GM18858 (cell line): ENCODE data around the gene DNAI7.

Experiments used
- ATAC-seq: cut with Tn5 transposase; IDR thresholded peaks from one replicate; pipeline ENCODE4 v1.9.1; 2021; ENCODE audit not compliant: unreplicated experiment

Gene DNAI7

DNA sequence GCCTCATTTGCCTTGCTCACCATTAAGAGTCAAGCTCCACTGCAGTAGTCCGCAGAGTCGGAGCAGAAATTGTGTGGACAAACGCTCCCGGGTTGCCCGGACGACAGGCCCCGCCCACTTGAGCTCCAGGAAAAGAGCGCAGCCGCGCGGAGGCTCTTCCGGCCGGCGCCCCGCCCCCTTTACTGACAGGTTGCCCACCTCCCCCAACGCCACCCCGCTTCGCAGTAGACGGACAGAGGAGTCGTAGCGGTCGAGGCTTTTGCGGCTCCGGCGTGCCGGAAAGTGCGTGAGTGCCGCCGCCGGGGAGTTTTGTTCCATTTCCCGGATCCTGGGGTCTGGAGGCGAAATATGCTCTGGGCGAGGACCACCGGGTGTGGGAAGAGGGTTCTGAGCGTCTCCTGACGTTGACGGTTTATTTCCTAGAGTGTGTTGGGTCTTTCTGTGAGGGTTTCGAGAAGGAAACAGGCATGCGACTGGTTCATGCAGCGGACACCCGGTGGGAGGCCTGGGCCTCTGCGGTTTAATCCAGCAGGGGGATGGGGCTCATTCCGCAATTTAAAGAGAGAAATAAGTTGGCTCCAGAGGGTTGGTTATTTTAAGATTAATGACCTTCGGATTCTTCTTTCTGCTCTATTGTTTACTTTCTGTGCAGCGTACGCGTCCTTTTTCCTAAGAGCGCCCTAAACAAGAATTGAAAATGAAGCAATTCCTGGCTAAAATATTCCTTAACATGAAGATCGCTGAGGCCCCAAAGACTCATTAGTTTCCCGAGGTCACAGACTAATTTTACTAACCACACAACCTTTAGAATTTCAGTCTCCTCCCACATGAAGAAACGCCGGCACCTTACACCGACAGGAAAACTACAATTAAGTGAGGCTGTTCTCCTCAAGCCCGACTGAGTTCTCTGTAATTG, at the start of gene DNAI7, which contains the start of gene ETFRF1:
DNAI7 (minus strand) TSS at position 105 of the 916 bp plus-strand sequence; CDS start at position 23, 82 bp downstream.
ETFRF1 (plus strand) TSS at position 182 of the 916 bp plus-strand sequence. CDS start 8,720 bp downstream, outside the sequence.
- ATAC-seq, result peak; percentile 85

DNA sequence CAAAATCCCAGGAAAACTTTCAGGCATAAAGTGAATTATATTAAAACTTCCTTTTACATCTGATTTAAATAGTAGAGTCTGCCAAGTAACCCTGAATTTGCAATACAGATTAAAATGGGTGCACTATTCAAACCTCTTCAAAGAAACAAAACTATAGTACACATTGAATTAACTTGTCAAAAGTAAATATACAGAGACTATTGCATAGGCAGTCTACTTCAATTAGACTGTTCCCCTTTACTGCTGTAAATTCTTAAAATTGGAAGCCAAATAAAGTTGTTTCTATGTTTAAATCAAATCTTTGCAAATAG, 48.7 kb upstream of the DNAI7 start:
- ATAC-seq, result no peak

- no peak for ATAC-seq
These were observed 48.2 kb upstream of the DNAI7 start for GRCh38 chr12:25242981-25243679.

DNA sequence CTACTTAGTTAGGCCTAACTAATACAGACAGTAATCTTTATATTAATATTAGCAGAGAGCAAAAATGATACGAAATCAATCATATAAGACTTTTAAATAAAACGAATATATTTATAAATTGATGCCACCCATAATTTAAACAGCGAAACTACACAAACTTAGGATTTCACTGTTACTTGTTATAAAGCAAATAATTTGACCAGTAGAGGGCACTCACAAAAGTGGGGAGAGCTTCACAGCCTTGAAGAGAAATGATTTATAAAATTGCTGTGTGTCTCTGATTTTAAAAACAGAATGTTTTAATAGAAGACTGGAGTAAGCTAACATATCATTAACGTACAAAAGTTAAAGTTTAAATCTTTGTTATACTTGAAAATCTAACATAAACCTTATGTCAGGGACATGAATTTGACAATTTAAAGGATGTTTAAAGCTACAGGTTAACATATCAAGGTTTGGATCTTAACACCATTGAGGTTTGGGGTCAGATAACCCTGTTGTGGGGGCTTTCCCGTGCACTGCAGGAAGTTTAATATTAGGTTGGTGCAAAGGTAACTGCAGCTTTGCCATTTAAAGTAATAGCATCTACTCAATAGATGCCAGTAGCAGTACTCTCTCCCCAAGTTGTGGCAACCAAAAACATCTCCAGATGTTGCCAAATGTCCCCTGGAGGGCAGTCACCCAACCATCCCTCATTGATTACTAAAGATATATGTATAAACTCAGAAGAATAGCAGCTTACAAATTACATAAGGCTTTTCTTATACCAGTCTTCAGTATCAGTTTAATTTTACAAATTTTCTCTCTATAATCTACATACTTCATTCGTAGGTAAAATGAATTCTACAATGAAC, 46.4 kb upstream of the DNAI7 start:
- no peak for ATAC-seq

DNA sequence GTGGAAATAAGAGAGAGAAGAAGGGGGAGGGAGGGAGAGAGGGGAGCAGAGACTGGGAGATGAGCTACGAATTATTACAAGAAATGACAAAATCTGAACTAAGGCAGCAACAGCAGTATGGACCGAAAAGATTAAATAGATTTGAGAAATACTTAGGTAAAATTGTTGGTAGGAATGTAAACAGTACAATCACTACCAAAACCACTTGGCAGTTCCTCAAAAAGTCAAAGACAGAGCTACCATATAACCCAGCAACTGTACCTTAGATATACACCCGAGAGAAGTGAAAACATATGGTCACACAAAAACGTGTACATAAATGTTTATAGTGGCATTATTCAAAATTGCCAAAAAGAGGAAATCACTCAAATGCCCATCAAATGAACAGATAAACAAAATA, 41.7 kb upstream of the DNAI7 start:
- no peak for ATAC-seq

DNA sequence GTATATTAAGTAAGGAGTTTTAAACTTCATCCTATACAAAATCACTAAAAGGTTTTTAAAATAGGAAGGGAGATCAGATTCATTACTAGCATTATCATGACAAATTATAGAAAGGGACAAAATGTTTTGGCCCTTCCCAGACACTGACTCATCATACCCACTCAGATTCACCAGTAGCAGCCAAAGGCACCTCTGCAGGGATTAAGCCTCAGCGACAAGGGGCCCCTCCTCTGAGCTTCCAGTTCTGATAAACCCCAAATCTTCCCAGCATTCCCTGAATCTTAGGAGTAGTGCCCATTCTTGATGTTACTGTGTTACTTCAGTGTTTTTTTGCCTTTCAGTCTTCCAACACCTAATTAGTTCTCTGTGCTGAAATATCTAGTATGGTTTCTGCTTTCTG, 41.2 kb upstream of the DNAI7 start:
- ATAC-seq, result no peak

- no peak for ATAC-seq
These were observed 18.4 kb upstream of the DNAI7 start for GRCh38 chr12:25213338-25213737.

DNA sequence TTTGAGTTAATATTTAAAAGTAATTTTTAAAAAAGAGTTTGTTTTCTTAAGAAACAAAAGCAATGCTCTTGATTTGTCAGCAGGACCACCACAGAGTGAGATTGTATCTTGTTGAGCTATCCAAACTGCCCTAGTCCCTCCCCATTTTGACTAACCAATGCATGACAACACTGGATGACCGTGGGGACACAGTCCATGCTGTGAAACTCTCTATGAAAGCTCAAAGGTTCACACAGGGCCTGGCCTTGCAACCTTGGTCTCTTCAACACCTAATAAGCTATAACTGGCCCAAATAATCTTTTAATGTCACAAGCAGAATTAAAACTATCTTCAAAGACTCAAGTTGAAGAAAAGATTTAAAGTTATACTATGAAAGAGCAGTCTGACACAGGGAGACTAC, 13.6 kb upstream of the DNAI7 start:
- ATAC-seq, result no peak

DNA sequence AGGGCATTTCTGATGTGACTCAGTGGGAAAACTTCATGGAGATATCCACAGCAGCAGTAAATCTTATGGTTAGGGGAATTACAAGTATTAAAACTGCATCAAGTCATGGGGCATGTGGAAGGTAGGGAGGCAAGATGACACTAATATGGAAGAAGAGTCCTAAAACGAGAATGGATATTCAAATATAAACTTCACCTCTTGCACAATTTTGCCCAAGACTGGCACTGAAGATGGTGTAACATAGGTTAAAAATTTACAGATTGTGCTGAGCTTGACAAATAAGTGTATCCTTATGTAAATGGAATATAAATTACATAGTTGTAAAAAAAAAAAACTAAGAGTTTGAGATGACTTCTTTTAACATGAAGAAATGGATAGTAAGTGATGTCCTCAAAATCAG, 12.9 kb upstream of the DNAI7 start:
- ATAC-seq, result no peak

DNA sequence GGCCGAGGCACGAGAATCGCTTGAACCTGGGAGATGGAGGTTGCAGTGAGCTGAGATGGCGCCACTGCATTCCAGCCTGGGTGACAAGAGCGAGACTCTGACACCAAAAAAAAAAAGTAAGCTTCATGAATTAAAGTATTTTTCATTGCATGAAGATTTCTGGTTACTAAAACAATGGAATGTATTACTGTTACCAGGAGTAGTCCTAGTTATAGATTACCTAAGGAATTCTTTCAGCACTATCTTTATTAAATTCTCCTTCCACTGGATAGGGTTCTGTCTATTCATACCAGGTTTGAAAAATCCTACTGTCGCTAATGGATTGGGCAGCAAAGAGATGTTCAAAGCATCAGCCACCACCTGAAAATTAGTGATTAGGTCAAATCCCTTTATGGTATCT, 12.5 kb upstream of the DNAI7 start:
- ATAC-seq, result no peak

DNA sequence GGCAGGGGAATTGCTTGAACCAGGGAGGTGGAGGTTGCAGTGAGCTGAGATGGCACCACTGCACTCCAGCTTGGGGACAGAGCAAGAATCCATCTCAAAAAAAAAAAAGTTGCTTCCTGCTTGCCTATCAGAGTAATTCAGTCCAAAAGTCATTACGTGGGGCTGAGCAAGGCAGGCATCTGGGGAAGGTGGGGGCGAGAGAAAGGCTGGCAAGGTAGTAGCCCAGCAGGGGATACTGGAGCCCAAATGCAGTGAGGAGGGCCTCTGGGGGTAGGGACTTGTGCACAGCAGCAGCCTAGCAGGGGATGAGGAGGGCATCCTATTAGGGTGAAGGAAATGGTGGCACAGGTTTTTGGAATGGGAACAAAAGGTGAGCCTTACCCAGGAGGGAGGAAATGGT, 7.2 kb upstream of the DNAI7 start:
- no peak for ATAC-seq

DNA sequence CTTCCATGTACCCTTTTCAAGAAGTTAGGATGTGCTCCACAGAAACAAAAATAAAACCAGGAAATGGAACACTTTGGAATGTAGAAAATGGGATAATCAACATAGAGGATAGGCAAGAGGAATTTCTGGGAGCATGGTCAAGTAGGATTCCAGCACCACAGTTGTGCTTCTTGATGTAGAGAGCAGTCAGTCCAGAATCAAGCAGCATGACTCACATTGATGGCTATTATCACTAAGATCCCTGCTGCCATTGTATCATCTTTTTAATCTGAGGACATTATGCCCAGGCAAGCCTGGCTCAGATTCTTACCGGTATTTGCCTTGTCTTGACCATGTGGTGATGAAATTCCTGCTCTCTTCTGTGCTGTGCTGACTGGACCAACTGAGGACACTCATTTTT, 5.7 kb upstream of the DNAI7 start:
- ATAC-seq, result no peak

DNA sequence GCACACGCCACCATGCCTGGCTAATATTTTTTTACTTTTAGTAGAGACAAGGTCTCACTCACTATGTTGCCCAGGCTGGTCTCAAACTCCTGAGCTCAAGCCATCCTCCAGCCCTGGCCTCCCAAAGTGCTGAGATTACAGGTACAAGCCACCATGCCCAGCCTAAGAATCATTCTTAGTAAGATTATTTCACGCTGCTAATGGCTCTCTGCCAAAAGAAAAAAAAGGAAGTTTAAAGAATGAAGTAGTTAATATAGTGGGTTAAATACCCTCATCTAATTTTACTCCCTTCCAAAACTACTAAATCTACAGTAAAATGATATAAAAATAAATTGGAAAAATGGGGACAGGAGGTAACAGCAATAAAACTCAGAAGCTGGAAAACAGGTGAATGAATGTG, 2.6 kb upstream of the DNAI7 start:
- no peak for ATAC-seq

GRCh38 chr12:25194722-25195055, 271 bp downstream of the DNAI7 start:
- no peak for ATAC-seq

DNA sequence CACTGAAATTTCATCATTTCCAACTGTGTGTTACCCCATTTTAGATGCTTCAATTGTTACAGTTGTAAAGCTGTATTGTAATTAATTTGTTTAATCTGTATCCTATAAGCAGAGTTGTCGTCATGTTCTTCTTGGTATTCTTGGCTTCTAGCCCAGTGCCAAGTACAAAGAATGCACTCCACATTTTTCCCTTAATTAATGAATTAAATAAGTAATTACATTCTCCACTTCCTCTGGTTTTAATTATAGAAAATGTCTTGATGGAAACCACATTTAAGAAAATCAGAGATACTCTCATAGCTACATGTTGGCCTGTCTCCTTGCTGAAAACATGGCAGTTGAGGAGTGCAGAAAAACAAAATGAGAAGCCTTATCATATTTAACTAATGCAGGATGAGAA, 746 bp downstream of the DNAI7 start:
- ATAC-seq, result no peak

- ATAC-seq, result no peak
These were observed 4.2 kb downstream of the DNAI7 start for GRCh38 chr12:25190793-25191192.

GRCh38 chr12:25189656-25190055, 5.3 kb downstream of the DNAI7 start:
- ATAC-seq, result no peak

GRCh38 chr12:25187781-25188180, 7.2 kb downstream of the DNAI7 start:
- ATAC-seq, result no peak

DNA sequence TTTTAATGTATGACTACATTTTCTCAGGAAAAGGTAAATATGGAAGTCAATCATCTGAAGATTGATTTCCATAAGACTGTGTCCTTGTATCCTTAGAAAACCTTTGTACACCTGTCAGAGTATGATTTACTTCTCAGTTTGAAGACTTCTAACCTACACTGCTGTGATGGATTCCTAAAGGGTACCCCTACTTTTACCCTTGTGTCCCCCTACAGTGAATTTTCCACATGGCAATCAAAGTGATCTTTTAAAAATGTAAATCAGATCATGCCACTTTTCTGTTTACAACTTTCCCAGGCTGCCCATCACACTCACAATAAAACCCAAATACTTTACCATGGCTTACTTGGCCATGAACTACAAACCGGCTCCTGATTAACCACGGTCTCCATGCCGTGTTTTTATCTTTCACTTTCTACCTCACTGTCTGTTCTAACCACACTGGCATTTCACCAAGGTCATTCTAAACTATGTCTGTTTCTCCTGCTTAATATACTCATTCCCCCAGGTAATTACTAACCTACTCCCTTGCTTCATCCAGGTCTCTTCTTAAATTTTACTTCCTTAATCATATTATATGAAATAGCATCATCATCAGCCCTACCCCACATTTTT, 8.1 kb downstream of the DNAI7 start:
- ATAC-seq, result peak; percentile 77

DNA sequence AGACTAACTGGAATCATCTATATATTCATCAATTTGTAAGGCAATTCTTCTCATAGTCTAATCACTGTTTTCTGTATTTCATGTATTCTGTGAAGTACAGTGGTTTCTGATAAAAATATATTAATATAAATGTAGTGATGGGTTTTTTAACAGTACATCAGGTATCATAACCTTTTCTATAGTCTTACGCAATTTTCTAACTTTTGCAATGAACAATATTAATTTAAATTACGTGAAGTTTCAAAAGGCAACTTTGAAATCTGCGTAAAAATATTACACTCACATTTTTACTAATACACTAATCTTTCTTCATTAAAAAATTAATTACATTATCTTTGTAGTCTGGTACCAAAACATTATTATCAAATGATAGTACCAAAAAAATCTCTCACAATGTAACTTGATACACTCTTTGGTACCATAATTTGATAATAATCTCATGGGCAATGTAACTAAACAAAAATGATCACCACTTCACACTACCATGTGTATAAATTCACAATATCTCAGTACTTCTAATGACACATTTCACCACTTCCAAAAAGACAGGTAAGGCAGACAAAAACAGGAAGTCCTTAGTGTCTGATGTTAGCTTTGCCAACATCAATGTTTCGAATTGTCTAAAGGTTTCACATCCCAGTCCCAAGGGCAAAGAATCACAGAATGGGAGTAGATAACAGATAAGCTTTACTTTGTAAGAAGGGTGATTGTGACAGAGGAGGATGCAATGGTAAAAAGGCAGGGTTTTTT, 8.7 kb downstream of the DNAI7 start:
- no peak for ATAC-seq
